Caco-2 (cell line): ENCODE measurements around the gene PALLD. TPM values are rescaled to one million over a fixed set of nuclear protein-coding genes. Genes with fewer than 3 reads are reported as not detected.

Source experiments
- BruUV-seq: library from RNA; stranded (reverse); fragments of 400-500 nt; replicated peaks from 2 replicates; lab custom pipeline; 2021; lab: Mats Ljungman, UMichigan
- CTCF ChIA-PET: fragments of 300-600 bp; sonication (Branson Sonifier 250); formaldehyde crosslinking; loops from one replicate; lab custom pipeline; 2022; ENCODE audit warnings: antibody characterized with exemption; lab: Charles Lee
- POLR2A ChIA-PET: fragments of 300-600 bp; sonication (Branson Sonifier 250); formaldehyde crosslinking; loops from one replicate; lab custom pipeline; 2022; ENCODE audit warnings: antibody characterized with exemption; lab: Charles Lee
- DNase-seq, 2 experiments: peaks; one replicate each; pipeline versions ENCODE4 v3.0.0 to v3.0.0-alpha.2; 2020 to 2022
- H3K27me3 ChIP-seq: replicated peaks from 2 replicates; pipeline ENCODE4 v1.6.0; 2011; ENCODE audit warnings: low read length; ENCODE audit not compliant: control insufficient read depth, insufficient read depth
- H3K36me3 ChIP-seq: 2 replicates; pipeline ENCODE4 v1.5.1; 2011; ENCODE audit warnings: low read length; ENCODE audit not compliant: control insufficient read depth, insufficient read depth
- H3K4me1 ChIP-seq: fragments of 250-450 bp; sonication (Bioruptor Pico); 2 replicates; pipeline ENCODE4 v1.5.1; 2020; ENCODE audit warnings: mild to moderate bottlenecking
- H3K4me3 ChIP-seq: 2 replicates; pipeline ENCODE4 v1.5.1; 2011; ENCODE audit warnings: low read depth, mild to moderate bottlenecking, control low read depth, low read length
- H3K9me3 ChIP-seq: fragments of 250-450 bp; sonication (Bioruptor Pico); 2 replicates; pipeline ENCODE4 v1.5.1; 2020; ENCODE audit warnings: mild to moderate bottlenecking, moderate library complexity
- H3K27ac Mint-ChIP-seq: one replicate; pipeline ENCODE4 v1.8.0; 2022; ENCODE audit warnings: mixed read lengths; ENCODE audit not compliant: unreplicated experiment
- H3K27me3 Mint-ChIP-seq: one replicate; pipeline ENCODE4 v1.8.0; 2022; ENCODE audit warnings: mixed read lengths; ENCODE audit not compliant: insufficient read depth, unreplicated experiment
- H3K36me3 Mint-ChIP-seq: one replicate; pipeline ENCODE4 v1.8.0; 2022; ENCODE audit warnings: mild to moderate bottlenecking, mixed read lengths; ENCODE audit not compliant: insufficient read depth, unreplicated experiment
- H3K4me1 Mint-ChIP-seq: one replicate; pipeline ENCODE4 v1.8.0; 2022; ENCODE audit warnings: low read depth, mixed read lengths; ENCODE audit not compliant: unreplicated experiment
- H3K4me3 Mint-ChIP-seq: one replicate; pipeline ENCODE4 v1.8.0; 2022; ENCODE audit warnings: mild to moderate bottlenecking, moderate library complexity, mixed read lengths; ENCODE audit not compliant: unreplicated experiment
- H3K9me3 Mint-ChIP-seq: one replicate; pipeline ENCODE4 v1.8.0; 2022; ENCODE audit warnings: mixed read lengths; ENCODE audit not compliant: unreplicated experiment
- CTCF ChIP-seq, 2 experiments: fragments of 200-600 bp in 1 of 2; IDR thresholded peaks; 1 replicate in 1 of 2; 2 replicates in 1 of 2; pipeline versions ENCODE4 v1.5.1 to v1.8.0; 2011 to 2022; ENCODE audit warnings: antibody characterized with exemption in 1 of 2, control low read depth in 1 of 2, inconsistent platforms in 1 of 2, low read depth in 1 of 2, low read length in 1 of 2, mild to moderate bottlenecking in 1 of 2, moderate library complexity in 1 of 2; ENCODE audit not compliant: insufficient read depth in 1 of 2, severe bottlenecking in 1 of 2, unreplicated experiment in 1 of 2
- intact Hi-C: fragments of 100-400 bp; cut with micrococcal nuclease; formaldehyde crosslinking; loops from one replicate; pipeline ENCODE4 v1.10.0; 2022; ENCODE audit not compliant: unreplicated experiment
- total RNA-seq: library from RNA; stranded (reverse); gene quantifications from 2 replicates; pipeline ENCODE4 v1.2.3, GENCODE V29; 2022

The PALLD gene
- total RNA-seq, 1 experiment from 2014 or later: 12.3 TPM

- H3K27ac Mint-ChIP-seq: peak overlapping the region; percentile 56
- intact Hi-C loops: no loop called here
These were observed 182.0 kb downstream of the PALLD start for GRCh38 chr4:168678751-168679366.

GRCh38 chr4:168679397-168679796 is 182.5 kb downstream of the PALLD start:
- Mint-ChIP-seq H3K9me3 (no peaks in the 10 kb centered on the region), H3K27me3 (no peaks in the 10 kb centered on the region), H3K4me3 (no peak overlapping the region), H3K36me3 (no peaks in the 10 kb centered on the region), H3K4me1 (peaks cover 6% of the 10 kb centered on the region), H3K27ac (no peak overlapping the region)
- CTCF ChIA-PET: no interaction called here
- POLR2A ChIA-PET: no interaction called here
- no peaks in the 10 kb centered on the region for H3K27me3 ChIP-seq
- H3K4me3 ChIP-seq: no peak overlapping the region
- H3K4me1 ChIP-seq: peaks cover 8% of the 10 kb centered on the region; the same call in 1 of the 2 replicates
- intact Hi-C loops: no loop called here
- H3K9me3 ChIP-seq: no peaks in the 10 kb centered on the region
- BruUV-seq: no TSS peak
- DNase-seq: no peak
- no peaks in the 10 kb centered on the region for H3K36me3 ChIP-seq
- no peak for TF ChIP-seq CTCF (IDR thresholded peaks at IDR 0.05; ENCODE audit: insufficient read depth in 1 of 2, low read depth in 1 of 2, low read length in 1 of 2, severe bottlenecking in 1 of 2, unreplicated experiment in 1 of 2)

More at GRCh38 chr4:168678751-168679366, 182.0 kb downstream of the PALLD start:
- POLR2A ChIA-PET: no interaction called here
- no peaks in the 10 kb centered on the region for H3K9me3 Mint-ChIP-seq
- no peaks in the 10 kb centered on the region for H3K27me3 Mint-ChIP-seq
- H3K4me3 Mint-ChIP-seq: no peak overlapping the region
- no TSS peak for BruUV-seq
- Histone ChIP-seq H3K27me3 (no peaks in the 10 kb centered on the region), H3K4me3 (no peak overlapping the region), H3K4me1 (peaks cover 9% of the 10 kb centered on the region; the same call in 1 of the 2 replicates), H3K9me3 (no peaks in the 10 kb centered on the region), H3K36me3 (no peaks in the 10 kb centered on the region)
- no peak for TF ChIP-seq CTCF (IDR thresholded peaks at IDR 0.05; ENCODE audit: insufficient read depth in 1 of 2, low read depth in 1 of 2, low read length in 1 of 2, severe bottlenecking in 1 of 2, unreplicated experiment in 1 of 2)
- CTCF ChIA-PET: no interaction called here
- no peak for DNase-seq
- H3K4me1 Mint-ChIP-seq: peaks cover 6% of the 10 kb centered on the region
- H3K36me3 Mint-ChIP-seq: no peaks in the 10 kb centered on the region

- CTCF ChIA-PET: no interaction called here
- TF ChIP-seq CTCF (IDR thresholded peaks at IDR 0.05; ENCODE audit: insufficient read depth in 1 of 2, low read depth in 1 of 2, low read length in 1 of 2, severe bottlenecking in 1 of 2, unreplicated experiment in 1 of 2): no peak
- BruUV-seq: no TSS peak
- no peaks in the 10 kb centered on the region for H3K27me3 Mint-ChIP-seq
- H3K4me1 Mint-ChIP-seq: peaks cover 6% of the 10 kb centered on the region
- no peak for DNase-seq
- Histone ChIP-seq H3K27me3 (no peaks in the 10 kb centered on the region), H3K4me3 (no peak overlapping the region), H3K4me1 (peaks cover 4% of the 10 kb centered on the region; the same call in 1 of the 2 replicates), H3K36me3 (no peaks in the 10 kb centered on the region), H3K9me3 (no peaks in the 10 kb centered on the region)
- H3K4me3 Mint-ChIP-seq: no peak overlapping the region
- no peaks in the 10 kb centered on the region for H3K9me3 Mint-ChIP-seq
- no peak overlapping the region for H3K27ac Mint-ChIP-seq
- no peaks in the 10 kb centered on the region for H3K36me3 Mint-ChIP-seq
- intact Hi-C loops: no loop called here
- POLR2A ChIA-PET: no interaction called here
These were observed 183.0 kb downstream of the PALLD start for GRCh38 chr4:168679819-168680218.
